ENCODE data around the gene TMEM151A. TPM values are rescaled to one million over a fixed set of nuclear protein-coding genes. Genes with fewer than 3 reads are reported as not detected.

Gene TMEM151A
- total RNA-seq, 1 donor from 2014 or later: not detected

GRCh38 chr11:66335531-66336233, 44.0 kb downstream of the TMEM151A start:
- no peak overlapping the region for H3K4me3 Mint-ChIP-seq (ENCODE audit: low read depth)
- peaks cover 16% of the 10 kb centered on the region for H3K4me1 Mint-ChIP-seq (ENCODE audit: low read depth)
- intact Hi-C loops (cut with micrococcal nuclease): no loop called here
- H3K27me3 Mint-ChIP-seq (ENCODE audit: low read depth): peaks cover 1% of the 10 kb centered on the region
- no peaks in the 10 kb centered on the region for H3K9me3 Mint-ChIP-seq
- peaks cover 23% of the 10 kb centered on the region for H3K36me3 Mint-ChIP-seq (ENCODE audit: low read depth)
- no peak for DNase-seq (ENCODE audit: low spot score)
- H3K27ac Mint-ChIP-seq: no peak overlapping the region

GRCh38 chr11:66336234-66337102, 44.8 kb downstream of the TMEM151A start, which contains the start of gene RIN1:
TSS of gene RIN1 (minus strand) at chr11:66336434. CDS start at chr11:66336402, 32 bp downstream.
- intact Hi-C loops (cut with micrococcal nuclease): no loop called here
- peak; percentile 35 for DNase-seq (ENCODE audit: low spot score)
- H3K27ac Mint-ChIP-seq: peak within 1 kb of the TSS; percentile 71
- peaks cover 1% of the 10 kb centered on the region for H3K27me3 Mint-ChIP-seq (ENCODE audit: low read depth)
- H3K36me3 Mint-ChIP-seq (ENCODE audit: low read depth): peaks cover 31% of the 10 kb centered on the region
- peaks cover 16% of the 10 kb centered on the region for H3K4me1 Mint-ChIP-seq (ENCODE audit: low read depth)
- peak within 1 kb of the TSS; percentile 37 for H3K4me3 Mint-ChIP-seq (ENCODE audit: low read depth)
- H3K9me3 Mint-ChIP-seq: no peaks in the 10 kb centered on the region

DNA sequence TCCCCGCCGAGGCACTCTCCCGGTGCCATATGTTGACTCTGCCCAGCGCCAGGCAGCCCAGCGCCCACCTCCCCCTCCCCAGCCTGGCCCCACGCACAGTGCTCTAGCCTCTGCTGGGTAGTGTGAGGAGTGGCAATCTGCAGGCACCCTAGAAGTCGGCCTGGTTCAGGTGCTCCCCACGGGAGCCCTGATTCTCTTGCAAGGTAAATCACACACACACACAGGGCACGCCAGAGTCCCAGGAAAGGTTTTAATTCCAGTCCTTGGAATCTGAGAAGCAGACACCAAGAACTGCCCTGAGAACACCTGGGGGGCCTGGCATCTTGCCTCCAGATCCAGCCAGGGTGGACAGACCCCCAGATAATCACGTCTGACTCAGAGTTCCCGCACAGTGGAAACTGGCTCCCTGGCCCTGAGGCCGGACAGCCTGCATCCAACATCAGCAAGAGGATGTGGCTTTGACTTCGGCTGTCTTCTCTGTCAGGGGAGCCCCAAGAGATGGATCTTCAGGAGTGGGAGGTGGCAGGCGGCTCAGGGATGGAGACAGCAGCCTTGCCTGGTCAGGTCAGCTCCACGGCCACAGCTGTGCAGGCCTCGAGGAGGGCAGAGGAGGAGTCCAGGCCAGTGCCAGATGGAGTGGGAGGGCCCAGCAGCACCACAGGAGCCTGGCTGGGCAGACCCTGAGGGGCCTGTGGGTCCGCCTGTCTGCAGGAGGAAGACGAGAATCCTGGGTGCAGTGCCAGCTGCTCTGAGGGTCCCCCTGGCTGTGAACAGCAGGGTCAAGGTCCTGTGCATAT, 45.6 kb downstream of the TMEM151A start:
- H3K4me1 Mint-ChIP-seq (ENCODE audit: low read depth): peaks cover 16% of the 10 kb centered on the region
- H3K4me3 Mint-ChIP-seq (ENCODE audit: low read depth): peak overlapping the region; percentile 17
- no peak for DNase-seq (ENCODE audit: low spot score)
- H3K27ac Mint-ChIP-seq: peak overlapping the region; percentile 71
- no peaks in the 10 kb centered on the region for H3K9me3 Mint-ChIP-seq
- peaks cover 1% of the 10 kb centered on the region for H3K27me3 Mint-ChIP-seq (ENCODE audit: low read depth)
- intact Hi-C loops (cut with micrococcal nuclease): no loop called here
- peaks cover 39% of the 10 kb centered on the region for H3K36me3 Mint-ChIP-seq (ENCODE audit: low read depth)

DNA sequence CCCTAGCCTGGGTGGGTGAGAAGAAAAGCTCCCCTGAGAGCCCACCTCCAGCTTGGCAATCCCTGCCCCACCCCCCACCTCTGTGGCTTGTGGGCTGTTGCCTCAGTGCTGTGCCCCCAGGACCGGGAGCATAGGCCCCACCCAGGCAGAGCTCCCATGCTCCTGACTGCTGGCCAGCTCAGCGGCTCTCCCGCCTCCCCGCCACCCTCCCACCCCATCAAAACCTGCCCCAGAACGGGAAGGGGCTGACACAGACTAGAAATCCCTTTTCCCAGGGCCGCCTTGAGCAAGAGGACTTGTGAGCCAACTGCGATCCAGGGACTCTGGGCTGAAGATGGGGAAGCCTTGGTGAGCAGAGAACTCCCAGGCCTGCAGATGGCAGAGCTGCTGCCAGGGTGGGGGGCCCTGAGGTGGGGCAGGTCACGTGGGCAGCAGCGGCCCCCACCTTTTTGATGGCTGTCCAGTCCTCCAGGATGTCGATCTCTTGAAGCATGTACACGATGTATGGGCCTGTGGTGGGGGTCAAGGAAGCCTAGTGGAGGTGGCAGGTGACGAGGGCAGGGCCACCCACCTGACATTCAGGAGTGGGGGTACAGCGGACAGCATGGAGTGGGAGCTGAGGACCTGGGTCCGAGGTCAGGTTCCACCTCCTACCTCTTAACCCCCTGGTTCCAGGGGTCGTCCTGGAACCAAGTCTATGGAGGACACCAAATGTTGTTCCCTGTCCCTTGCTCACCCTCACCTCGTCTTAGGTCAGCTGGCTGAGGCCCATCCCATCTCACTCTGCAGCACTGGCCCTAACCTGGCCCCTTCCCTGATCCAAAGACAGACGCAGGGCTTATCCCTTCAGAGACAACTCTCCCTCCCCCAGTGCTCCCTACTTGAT, 46.8 kb downstream of the TMEM151A start:
- peaks cover 1% of the 10 kb centered on the region for H3K27me3 Mint-ChIP-seq (ENCODE audit: low read depth)

GRCh38 chr11:66339162-66339675, 47.5 kb downstream of the TMEM151A start:
- Mint-ChIP-seq H3K27me3 (ENCODE audit: low read depth) (peaks cover 1% of the 10 kb centered on the region), H3K4me3 (ENCODE audit: low read depth) (no peak overlapping the region), H3K27ac (no peak overlapping the region), H3K36me3 (ENCODE audit: low read depth) (peaks cover 46% of the 10 kb centered on the region), H3K4me1 (ENCODE audit: low read depth) (peaks cover 29% of the 10 kb centered on the region), H3K9me3 (no peaks in the 10 kb centered on the region)
- DNase-seq (ENCODE audit: low spot score): no peak
- intact Hi-C loops (cut with micrococcal nuclease): no loop called here

More for the DNA sequence above, 46.8 kb downstream of the TMEM151A start:
- Mint-ChIP-seq H3K27ac (no peak overlapping the region), H3K4me3 (ENCODE audit: low read depth) (no peak overlapping the region), H3K9me3 (no peaks in the 10 kb centered on the region), H3K4me1 (ENCODE audit: low read depth) (peaks cover 24% of the 10 kb centered on the region), H3K36me3 (ENCODE audit: low read depth) (peaks cover 46% of the 10 kb centered on the region)
- intact Hi-C loops (cut with micrococcal nuclease): no loop called here
- no peak for DNase-seq (ENCODE audit: low spot score)

DNA sequence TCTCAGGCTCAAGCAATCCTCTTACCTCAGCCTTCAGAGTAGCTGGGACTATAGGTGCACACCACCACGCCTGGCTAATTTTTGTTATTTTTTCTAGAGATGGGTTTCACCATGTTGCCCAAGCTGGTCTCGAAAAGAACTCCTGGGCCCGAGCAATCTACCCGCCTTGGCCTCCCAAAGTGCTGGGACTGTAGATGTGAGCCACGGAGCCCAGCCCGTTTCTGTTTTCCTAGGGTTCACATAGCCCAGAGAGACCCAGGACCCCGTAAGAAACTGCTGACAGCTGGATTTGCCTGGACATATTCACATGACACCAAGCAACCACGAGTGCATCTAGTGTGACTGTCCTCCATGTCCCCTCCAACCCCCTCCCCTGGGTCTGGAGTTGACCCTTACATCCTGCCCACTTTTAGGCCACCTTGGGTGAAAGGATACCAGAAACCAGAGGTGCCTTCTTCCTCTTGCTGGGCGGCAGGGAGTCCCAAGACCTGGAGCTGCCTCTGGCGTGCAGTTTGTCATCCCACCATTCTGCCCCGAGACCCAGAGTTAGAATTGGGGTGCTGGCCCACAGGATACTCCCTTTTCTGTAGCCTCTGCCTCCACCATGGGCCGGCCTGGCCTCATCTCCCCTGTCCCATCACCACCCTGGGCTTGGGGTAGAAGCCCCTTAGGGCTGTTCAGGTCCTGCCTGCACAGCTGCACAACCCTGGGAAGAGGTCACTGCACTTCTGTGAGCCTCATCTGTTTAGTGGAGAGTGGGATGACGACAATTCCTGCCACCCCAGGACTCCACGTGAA, 48.2 kb downstream of the TMEM151A start:
- peaks cover 32% of the 10 kb centered on the region for H3K4me1 Mint-ChIP-seq (ENCODE audit: low read depth)
- intact Hi-C loops (cut with micrococcal nuclease): no loop called here
- H3K27me3 Mint-ChIP-seq (ENCODE audit: low read depth): peaks cover 1% of the 10 kb centered on the region
- no peaks in the 10 kb centered on the region for H3K9me3 Mint-ChIP-seq
- no peak overlapping the region for H3K4me3 Mint-ChIP-seq (ENCODE audit: low read depth)
- H3K27ac Mint-ChIP-seq: no peak overlapping the region
- H3K36me3 Mint-ChIP-seq (ENCODE audit: low read depth): peaks cover 52% of the 10 kb centered on the region
- no peak for DNase-seq (ENCODE audit: low spot score)

GRCh38 chr11:66340596-66341501, 49.2 kb downstream of the TMEM151A start:
- Mint-ChIP-seq H3K4me1 (ENCODE audit: low read depth) (peaks cover 40% of the 10 kb centered on the region), H3K9me3 (no peaks in the 10 kb centered on the region), H3K27ac (no peak overlapping the region), H3K4me3 (ENCODE audit: low read depth) (no peak overlapping the region), H3K27me3 (ENCODE audit: low read depth) (peaks cover 1% of the 10 kb centered on the region), H3K36me3 (ENCODE audit: low read depth) (peaks cover 52% of the 10 kb centered on the region)
- intact Hi-C loops (cut with micrococcal nuclease): no loop called here
- no peak for DNase-seq (ENCODE audit: low spot score)

GRCh38 chr11:66341502-66342126, 49.9 kb downstream of the TMEM151A start:
- Mint-ChIP-seq H3K4me1 (ENCODE audit: low read depth) (peaks cover 38% of the 10 kb centered on the region), H3K4me3 (ENCODE audit: low read depth) (no peak overlapping the region), H3K9me3 (no peaks in the 10 kb centered on the region), H3K27ac (no peak overlapping the region), H3K27me3 (ENCODE audit: low read depth) (no peaks in the 10 kb centered on the region), H3K36me3 (ENCODE audit: low read depth) (peaks cover 52% of the 10 kb centered on the region)
- intact Hi-C loops (cut with micrococcal nuclease): no loop called here
- no peak for DNase-seq (ENCODE audit: low spot score)

DNA sequence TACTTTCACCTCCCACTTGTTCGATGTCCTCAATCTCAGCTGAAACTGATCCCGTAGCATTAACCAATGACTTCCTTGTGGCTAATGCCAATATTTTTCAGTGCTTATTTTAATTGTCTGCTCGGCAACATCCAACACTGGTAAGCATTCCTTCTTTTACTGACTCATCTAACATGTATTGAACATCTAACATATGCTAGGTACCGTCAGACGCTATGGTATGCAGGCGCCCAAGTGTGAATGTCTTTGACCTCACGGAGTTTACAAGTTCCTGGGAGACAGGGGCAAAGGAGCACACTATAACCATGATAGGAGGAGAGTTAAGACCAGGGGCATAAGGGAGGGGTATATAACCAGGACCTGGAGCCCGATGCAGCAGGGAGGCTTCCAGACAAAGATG, 51.5 kb downstream of the TMEM151A start:
- H3K4me3 Mint-ChIP-seq (ENCODE audit: low read depth): peak overlapping the region; percentile 93
- peaks cover 31% of the 10 kb centered on the region for H3K4me1 Mint-ChIP-seq (ENCODE audit: low read depth)
- intact Hi-C loops (cut with micrococcal nuclease): no loop called here
- H3K27me3 Mint-ChIP-seq (ENCODE audit: low read depth): no peaks in the 10 kb centered on the region
- H3K36me3 Mint-ChIP-seq (ENCODE audit: low read depth): peaks cover 37% of the 10 kb centered on the region
- H3K27ac Mint-ChIP-seq: no peak overlapping the region
- DNase-seq (ENCODE audit: low spot score): no peak
- H3K9me3 Mint-ChIP-seq: no peaks in the 10 kb centered on the region

Measured in activated T-helper 2 cell treated with anti-CD3 and anti-CD28 coated beads, Interferon-gamma antibody, Interleukin-2, Interleukin-4, amounts not matched to agents 10 μg/mL and 5 μg/mL and 100 μg/mL, durations not matched to agents 14 hours and 24 hours and 36 hours (primary cell).